Neural crest cell (in vitro differentiated cells): ENCODE measurements around the gene KCTD14. TPM values are rescaled to one million over a fixed set of nuclear protein-coding genes. Genes with fewer than 3 reads are reported as not detected.
"Not testable (repeated sequence)": the region's sequence is repeated elsewhere in the genome, so short reads cannot be mapped to it uniquely, and the experiment has no call there.

Experiments used
- DNase-seq: peaks from one replicate; pipeline ENCODE4 v3.0.0; 2021; ENCODE audit warnings: low read depth, mixed read lengths, low spot score
- H3K27ac Mint-ChIP-seq: one replicate; pipeline ENCODE4 v1.8.0; 2021; ENCODE audit warnings: mild to moderate bottlenecking, mixed read lengths; ENCODE audit not compliant: unreplicated experiment
- H3K27me3 Mint-ChIP-seq: 2 replicates; pipeline ENCODE4 v1.8.0; 2021; ENCODE audit warnings: low read depth, mild to moderate bottlenecking, mixed read lengths
- H3K36me3 Mint-ChIP-seq: 2 replicates; pipeline ENCODE4 v1.8.0; 2021; ENCODE audit warnings: low read depth, mild to moderate bottlenecking, mixed read lengths
- H3K4me1 Mint-ChIP-seq: 2 replicates; pipeline ENCODE4 v1.8.0; 2021; ENCODE audit warnings: mixed read lengths
- H3K4me3 Mint-ChIP-seq: one replicate; pipeline ENCODE4 v1.8.0; 2021; ENCODE audit warnings: mild to moderate bottlenecking, mixed read lengths
- H3K9me3 Mint-ChIP-seq: 2 replicates; pipeline ENCODE4 v1.8.0; 2021; ENCODE audit warnings: mixed read lengths
- total RNA-seq: library from RNA; stranded (reverse); gene quantifications from 2 replicates; pipeline ENCODE4 v1.2.1, GENCODE V29; 2021
- TF ChIP-seq, protein P1 (sequence below): fragments of 200-600 bp; sonication (generic); conservative IDR thresholded peaks from 2 replicates; pipeline ENCODE4 v1.5.0; 2021; ENCODE audit warnings: antibody characterized with exemption, mild to moderate bottlenecking

The KCTD14 gene
- total RNA-seq, 1 donor from 2014 or later: 1.4 TPM

DNA sequence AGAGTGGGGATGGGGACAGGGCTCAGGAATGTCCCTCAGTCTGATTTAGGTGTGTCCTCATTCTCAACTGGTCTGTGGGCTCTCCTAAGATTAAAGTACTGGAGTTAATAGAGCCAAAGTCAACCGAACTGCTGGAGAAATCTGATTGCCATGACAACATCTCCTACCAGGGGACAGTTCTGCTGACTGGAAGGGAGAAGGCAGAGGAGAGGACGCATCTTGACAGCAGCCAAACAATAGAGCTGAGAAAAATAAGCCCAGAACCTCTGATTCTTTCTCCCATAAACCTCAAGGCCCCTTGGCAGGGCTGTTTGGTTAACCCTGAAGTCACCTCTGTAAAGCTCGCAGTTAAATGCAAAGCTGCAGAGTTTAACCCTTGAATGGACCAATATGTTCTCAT, 2.8 kb downstream of the KCTD14 start:
- H3K4me1 Mint-ChIP-seq: peaks cover 27% of the 10 kb centered on the region

DNA sequence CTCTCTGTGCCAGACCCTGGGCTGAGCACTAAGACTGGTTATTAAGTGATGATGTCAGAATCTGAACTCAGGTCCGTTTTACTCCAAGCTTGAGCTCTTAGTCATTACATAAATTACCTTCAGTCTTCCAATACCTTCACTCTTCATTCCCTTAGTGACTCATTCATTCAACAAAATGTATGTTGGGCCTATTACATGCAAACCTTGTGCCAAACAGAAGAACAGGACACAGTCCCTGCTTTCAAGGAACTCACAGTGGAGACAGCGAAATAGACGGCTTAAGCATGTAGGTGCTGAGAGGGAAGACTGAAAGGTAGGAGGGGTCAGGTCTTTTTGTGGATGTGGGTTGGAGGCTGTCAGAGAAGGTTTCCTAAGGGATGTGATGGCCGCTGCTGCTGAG, 3.3 kb downstream of the KCTD14 start:
- H3K4me1 Mint-ChIP-seq: peaks cover 27% of the 10 kb centered on the region
- TF ChIP-seq, protein P1, sequence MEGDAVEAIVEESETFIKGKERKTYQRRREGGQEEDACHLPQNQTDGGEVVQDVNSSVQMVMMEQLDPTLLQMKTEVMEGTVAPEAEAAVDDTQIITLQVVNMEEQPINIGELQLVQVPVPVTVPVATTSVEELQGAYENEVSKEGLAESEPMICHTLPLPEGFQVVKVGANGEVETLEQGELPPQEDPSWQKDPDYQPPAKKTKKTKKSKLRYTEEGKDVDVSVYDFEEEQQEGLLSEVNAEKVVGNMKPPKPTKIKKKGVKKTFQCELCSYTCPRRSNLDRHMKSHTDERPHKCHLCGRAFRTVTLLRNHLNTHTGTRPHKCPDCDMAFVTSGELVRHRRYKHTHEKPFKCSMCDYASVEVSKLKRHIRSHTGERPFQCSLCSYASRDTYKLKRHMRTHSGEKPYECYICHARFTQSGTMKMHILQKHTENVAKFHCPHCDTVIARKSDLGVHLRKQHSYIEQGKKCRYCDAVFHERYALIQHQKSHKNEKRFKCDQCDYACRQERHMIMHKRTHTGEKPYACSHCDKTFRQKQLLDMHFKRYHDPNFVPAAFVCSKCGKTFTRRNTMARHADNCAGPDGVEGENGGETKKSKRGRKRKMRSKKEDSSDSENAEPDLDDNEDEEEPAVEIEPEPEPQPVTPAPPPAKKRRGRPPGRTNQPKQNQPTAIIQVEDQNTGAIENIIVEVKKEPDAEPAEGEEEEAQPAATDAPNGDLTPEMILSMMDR: no peak
- H3K36me3 Mint-ChIP-seq: no peaks in the 10 kb centered on the region
- peaks cover 25% of the 10 kb centered on the region for H3K27me3 Mint-ChIP-seq
- DNase-seq: no peak
- no peak overlapping the region for H3K4me3 Mint-ChIP-seq
- no peaks in the 10 kb centered on the region for H3K9me3 Mint-ChIP-seq
- H3K27ac Mint-ChIP-seq: no peak overlapping the region

More for the DNA sequence above, 2.8 kb downstream of the KCTD14 start:
- DNase-seq: no peak
- Mint-ChIP-seq H3K36me3 (no peaks in the 10 kb centered on the region), H3K27ac (no peak overlapping the region), H3K9me3 (no peaks in the 10 kb centered on the region), H3K4me3 (no peak overlapping the region), H3K27me3 (peaks cover 25% of the 10 kb centered on the region)
- TF ChIP-seq, protein P1: no peak

GRCh38 chr11:78015878-78016277, 7.2 kb downstream of the KCTD14 start:
- peaks cover 2% of the 10 kb centered on the region for H3K27me3 Mint-ChIP-seq
- TF ChIP-seq, protein P1: no peak
- no peak overlapping the region for H3K27ac Mint-ChIP-seq
- no peaks in the 10 kb centered on the region for H3K36me3 Mint-ChIP-seq
- no peak overlapping the region for H3K4me3 Mint-ChIP-seq
- peaks cover 16% of the 10 kb centered on the region for H3K4me1 Mint-ChIP-seq
- no peaks in the 10 kb centered on the region for H3K9me3 Mint-ChIP-seq
- DNase-seq: no peak

GRCh38 chr11:78014937-78015520, 8.0 kb downstream of the KCTD14 start:
- H3K27me3 Mint-ChIP-seq, H3K27ac Mint-ChIP-seq, H3K36me3 Mint-ChIP-seq, H3K4me1 Mint-ChIP-seq, H3K9me3 Mint-ChIP-seq, DNase-seq, H3K4me3 Mint-ChIP-seq: not testable (repeated sequence)

- peaks cover 4% of the 10 kb centered on the region for H3K4me1 Mint-ChIP-seq
Measured at GRCh38 chr11:78011301-78011700, 11.8 kb downstream of the KCTD14 start.

GRCh38 chr11:78010755-78011154, 12.3 kb downstream of the KCTD14 start:
- no peak overlapping the region for H3K4me3 Mint-ChIP-seq
- H3K36me3 Mint-ChIP-seq: no peaks in the 10 kb centered on the region
- no peak overlapping the region for H3K27ac Mint-ChIP-seq
- peaks cover 4% of the 10 kb centered on the region for H3K27me3 Mint-ChIP-seq
- H3K4me1 Mint-ChIP-seq: peaks cover 4% of the 10 kb centered on the region
- DNase-seq: no peak
- TF ChIP-seq, protein P1: no peak
- no peaks in the 10 kb centered on the region for H3K9me3 Mint-ChIP-seq

More at GRCh38 chr11:78011301-78011700, 11.8 kb downstream of the KCTD14 start:
- H3K36me3 Mint-ChIP-seq: no peaks in the 10 kb centered on the region
- TF ChIP-seq, protein P1: no peak
- no peak overlapping the region for H3K4me3 Mint-ChIP-seq
- DNase-seq: no peak
- H3K27me3 Mint-ChIP-seq: no peaks in the 10 kb centered on the region
- H3K9me3 Mint-ChIP-seq: no peaks in the 10 kb centered on the region
- H3K27ac Mint-ChIP-seq: no peak overlapping the region
